NT2/D1 (cell line): ENCODE data around the gene PCDHGA10.
"Not testable (repeated sequence)": the region's sequence is repeated elsewhere in the genome, so short reads cannot be mapped to it uniquely, and the experiment has no call there.

Experiments used
- DNase-seq: peaks from one replicate; pipeline ENCODE4 v3.0.0-alpha.2; 2011; ENCODE audit warnings: low read depth, low spot score
- H3K27me3 ChIP-seq: 2 replicates; pipeline ENCODE4 v1.6.0; 2011; ENCODE audit warnings: mild to moderate bottlenecking; ENCODE audit not compliant: insufficient read length, insufficient read depth
- H3K36me3 ChIP-seq: 2 replicates; pipeline ENCODE4 v1.6.1; 2011; ENCODE audit warnings: mild to moderate bottlenecking, low read length, mixed read lengths; ENCODE audit not compliant: insufficient read depth, insufficient read length
- H3K4me1 ChIP-seq: 2 replicates; pipeline ENCODE4 v1.5.1; 2011; ENCODE audit not compliant: insufficient read depth, insufficient read length
- H3K4me3 ChIP-seq: 2 replicates; pipeline ENCODE4 v1.5.1; 2011; ENCODE audit warnings: low read depth; ENCODE audit not compliant: insufficient read length
- H3K9ac ChIP-seq: 2 replicates; pipeline ENCODE4 v1.6.0; 2011; ENCODE audit warnings: low read depth; ENCODE audit not compliant: insufficient read length
- H3K9me3 ChIP-seq: 2 replicates; pipeline ENCODE4 v1.5.1; 2011; ENCODE audit warnings: mild to moderate bottlenecking, low read length; ENCODE audit not compliant: insufficient read depth
- SUZ12 ChIP-seq: IDR thresholded peaks from 2 replicates; pipeline ENCODE4 v1.6.1; 2011; ENCODE audit not compliant: insufficient read length, insufficient read depth; ENCODE audit errors: extremely low read depth
- YY1 ChIP-seq: IDR thresholded peaks from 2 replicates; pipeline ENCODE4 v1.6.1; 2011; ENCODE audit not compliant: insufficient read length, insufficient read depth
- ZNF274 ChIP-seq: IDR thresholded peaks from 2 replicates; pipeline ENCODE4 v1.6.1; 2011; ENCODE audit warnings: mild to moderate bottlenecking, low read depth, low read length

Gene PCDHGA10

GRCh38 chr5:141373673-141374317, 39.0 kb upstream of the PCDHGA10 start, which contains the start of gene PCDHGA6:
TSS of gene PCDHGA6 (plus strand) at chr5:141373891. CDS start at chr5:141374084, 193 bp downstream.
- Histone ChIP-seq H3K27me3 (no peaks in the 10 kb centered on the region), H3K4me1 (no peaks in the 10 kb centered on the region), H3K9me3 (peaks cover 17% of the 10 kb centered on the region; the same call in 1 of the 2 replicates), H3K9ac (no peak within 1 kb of the TSS), H3K4me3 (no peak within 1 kb of the TSS), H3K36me3 (no peaks in the 10 kb centered on the region)
- no peak for TF ChIP-seq SUZ12
- no peak for DNase-seq

GRCh38 chr5:141374627-141375026, 38.2 kb upstream of the PCDHGA10 start:
- no peaks in the 10 kb centered on the region for H3K4me1 ChIP-seq
- peaks cover 17% of the 10 kb centered on the region; the same call in 1 of the 2 replicates for H3K9me3 ChIP-seq
- TF ChIP-seq YY1 = no peak
- TF ChIP-seq SUZ12 = no peak
- no peak for TF ChIP-seq ZNF274
- H3K9ac ChIP-seq = no peak overlapping the region
- no peaks in the 10 kb centered on the region for H3K27me3 ChIP-seq
- H3K36me3 ChIP-seq = no peaks in the 10 kb centered on the region
- no peak for DNase-seq
- no peak overlapping the region for H3K4me3 ChIP-seq

GRCh38 chr5:141375444-141376155, 37.2 kb upstream of the PCDHGA10 start:
- H3K36me3 ChIP-seq, H3K4me3 ChIP-seq, H3K4me1 ChIP-seq, DNase-seq, H3K27me3 ChIP-seq, H3K9ac ChIP-seq: not testable (repeated sequence)
- H3K9me3 ChIP-seq = peaks cover 16% of the 10 kb centered on the region; the same call in 1 of the 2 replicates

DNA sequence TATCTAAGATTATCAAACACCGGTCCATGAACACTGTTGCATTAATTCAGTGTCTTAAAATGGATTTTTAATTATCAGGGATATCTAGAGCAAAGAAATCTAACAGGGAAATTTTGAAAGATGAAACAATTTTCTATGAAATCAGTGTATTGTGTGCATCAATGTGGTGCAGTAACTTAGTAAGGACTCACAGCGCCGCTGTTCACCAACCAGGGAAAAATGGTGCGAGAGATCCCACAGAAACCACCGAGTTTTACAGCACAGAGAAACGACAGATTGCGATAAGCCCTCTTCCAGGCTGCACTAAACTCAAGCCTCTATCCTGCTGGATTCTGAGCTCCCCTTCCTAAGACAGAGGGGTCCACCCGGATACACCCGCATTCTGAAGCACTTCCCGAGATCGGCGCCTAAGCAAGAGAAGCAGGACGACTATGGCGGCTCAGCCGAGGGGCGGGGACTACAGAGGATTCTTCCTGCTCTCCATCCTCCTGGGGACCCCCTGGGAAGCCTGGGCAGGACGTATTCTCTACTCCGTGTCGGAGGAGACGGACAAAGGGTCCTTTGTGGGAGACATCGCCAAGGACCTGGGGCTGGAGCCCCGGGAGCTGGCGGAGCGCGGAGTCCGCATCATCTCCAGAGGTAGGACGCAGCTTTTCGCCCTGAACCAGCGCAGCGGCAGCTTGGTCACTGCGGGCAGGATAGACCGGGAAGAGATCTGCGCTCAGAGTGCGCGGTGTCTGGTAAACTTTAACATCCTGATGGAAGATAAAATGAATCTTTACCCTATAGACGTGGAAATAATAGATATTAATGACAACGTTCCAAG, 30.1 kb upstream of the PCDHGA10 start, which contains the start of gene PCDHGA7:
Gene PCDHGA7, plus strand, starts transcription at position 274 of the 826 bp plus-strand sequence. Its CDS starts 158 bp downstream, at position 432.
- TF ChIP-seq YY1 = no peak
- no peaks in the 10 kb centered on the region for H3K27me3 ChIP-seq
- no peaks in the 10 kb centered on the region; the same call in 1 of the 2 replicates for H3K9me3 ChIP-seq
- no peak within 1 kb of the TSS for H3K4me3 ChIP-seq
- no peak within 1 kb of the TSS for H3K9ac ChIP-seq
- DNase-seq = no peak
- H3K36me3 ChIP-seq = no peaks in the 10 kb centered on the region
- H3K4me1 ChIP-seq = no peaks in the 10 kb centered on the region

- no peak overlapping the region for H3K4me3 ChIP-seq
- H3K9ac ChIP-seq = no peak overlapping the region
- no peaks in the 10 kb centered on the region for H3K36me3 ChIP-seq
Measured at GRCh38 chr5:141383345-141383744, 29.4 kb upstream of the PCDHGA10 start.

GRCh38 chr5:141384471-141385267, 28.1 kb upstream of the PCDHGA10 start:
- Histone ChIP-seq H3K9me3 (no peaks in the 10 kb centered on the region; the same call in 1 of the 2 replicates), H3K4me1 (no peaks in the 10 kb centered on the region), H3K36me3 (no peaks in the 10 kb centered on the region), H3K4me3 (no peak overlapping the region), H3K27me3 (no peaks in the 10 kb centered on the region), H3K9ac (no peak overlapping the region)
- TF ChIP-seq YY1 (no peak), SUZ12 (no peak), ZNF274 (no peak)
- no peak for DNase-seq

More at GRCh38 chr5:141383345-141383744, 29.4 kb upstream of the PCDHGA10 start:
- H3K9me3 ChIP-seq = no peaks in the 10 kb centered on the region; the same call in 1 of the 2 replicates
- no peaks in the 10 kb centered on the region for H3K4me1 ChIP-seq
- no peaks in the 10 kb centered on the region for H3K27me3 ChIP-seq
- TF ChIP-seq ZNF274 (no peak), SUZ12 (no peak), YY1 (no peak)
- DNase-seq = no peak

GRCh38 chr5:141387557-141388311, 25.1 kb upstream of the PCDHGA10 start, which contains the start of gene PCDHGB4:
TSS of gene PCDHGB4 (plus strand) at chr5:141387698. CDS start at chr5:141387885, 187 bp downstream.
- not testable (repeated sequence) for DNase-seq, H3K4me3 ChIP-seq, H3K9ac ChIP-seq, H3K4me1 ChIP-seq, H3K9me3 ChIP-seq, H3K27me3 ChIP-seq, H3K36me3 ChIP-seq
